ENCODE data around the gene GIPR.
"Not testable (repeated sequence)": the region's sequence is repeated elsewhere in the genome, so short reads cannot be mapped to it uniquely, and the experiment has no call there.

Gene GIPR, protein sequence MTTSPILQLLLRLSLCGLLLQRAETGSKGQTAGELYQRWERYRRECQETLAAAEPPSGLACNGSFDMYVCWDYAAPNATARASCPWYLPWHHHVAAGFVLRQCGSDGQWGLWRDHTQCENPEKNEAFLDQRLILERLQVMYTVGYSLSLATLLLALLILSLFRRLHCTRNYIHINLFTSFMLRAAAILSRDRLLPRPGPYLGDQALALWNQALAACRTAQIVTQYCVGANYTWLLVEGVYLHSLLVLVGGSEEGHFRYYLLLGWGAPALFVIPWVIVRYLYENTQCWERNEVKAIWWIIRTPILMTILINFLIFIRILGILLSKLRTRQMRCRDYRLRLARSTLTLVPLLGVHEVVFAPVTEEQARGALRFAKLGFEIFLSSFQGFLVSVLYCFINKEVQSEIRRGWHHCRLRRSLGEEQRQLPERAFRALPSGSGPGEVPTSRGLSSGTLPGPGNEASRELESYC

DNA sequence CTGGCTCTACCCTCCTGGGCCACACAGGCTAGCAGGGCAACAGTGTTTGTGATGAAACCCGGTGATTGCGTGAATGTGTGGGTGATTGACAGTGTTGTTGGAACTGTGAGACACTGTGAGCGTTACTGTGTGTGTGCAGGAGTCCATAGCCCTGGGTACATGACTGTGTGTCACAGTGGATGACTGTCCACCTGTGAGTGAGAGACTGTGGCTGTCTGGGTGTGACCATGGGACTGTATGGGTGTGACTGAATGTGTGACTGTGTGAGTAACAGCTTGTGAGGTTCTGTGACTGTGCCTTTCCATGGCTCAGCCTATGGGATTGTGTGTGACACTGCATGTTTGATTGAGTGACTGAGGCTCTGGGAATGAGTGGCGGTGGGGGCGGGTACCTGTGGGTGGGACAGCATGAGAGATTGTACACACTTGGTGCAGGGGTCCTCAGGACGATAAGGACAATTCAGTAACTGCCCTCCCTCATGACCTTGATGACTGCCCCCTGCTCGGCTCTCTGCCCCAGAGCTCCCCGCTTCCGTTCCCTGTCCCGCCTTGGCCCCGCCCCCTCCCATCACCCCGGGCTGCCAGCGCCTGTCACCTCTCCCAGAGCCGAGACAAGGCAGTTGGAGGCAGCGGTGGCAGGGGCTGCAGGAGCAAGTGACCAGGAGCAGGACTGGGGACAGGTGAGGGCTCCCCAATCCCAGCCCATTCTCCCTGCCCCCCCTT is at the start of gene GIPR:
GIPR (plus strand) TSS at position 602 of the 722 bp plus-strand sequence. CDS start 1,300 bp downstream, outside the sequence.
- DNase-seq (ENCODE audit: low spot score), result peak; percentile 39

DNA sequence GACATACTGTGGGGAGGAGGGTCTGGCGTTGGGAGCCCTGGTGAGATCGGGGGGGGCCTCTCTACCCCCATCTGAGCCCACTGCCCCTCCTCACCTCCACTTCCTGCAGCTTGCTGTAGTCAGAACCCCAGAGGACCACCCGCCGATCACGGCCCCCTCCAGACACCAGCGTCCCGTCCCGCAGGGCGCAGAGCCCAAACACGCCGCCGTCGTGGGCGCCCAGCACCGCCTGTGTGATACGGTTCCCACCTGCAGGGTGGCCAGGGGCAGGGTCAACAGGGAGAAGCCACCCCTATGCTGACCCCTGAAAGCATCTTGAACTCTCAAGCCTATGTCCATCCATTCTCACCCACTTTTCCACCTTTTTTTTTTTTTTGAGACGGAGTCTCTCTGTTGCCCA is 46.6 kb upstream of the GIPR start:
- no peak for DNase-seq (ENCODE audit: low spot score)

DNA sequence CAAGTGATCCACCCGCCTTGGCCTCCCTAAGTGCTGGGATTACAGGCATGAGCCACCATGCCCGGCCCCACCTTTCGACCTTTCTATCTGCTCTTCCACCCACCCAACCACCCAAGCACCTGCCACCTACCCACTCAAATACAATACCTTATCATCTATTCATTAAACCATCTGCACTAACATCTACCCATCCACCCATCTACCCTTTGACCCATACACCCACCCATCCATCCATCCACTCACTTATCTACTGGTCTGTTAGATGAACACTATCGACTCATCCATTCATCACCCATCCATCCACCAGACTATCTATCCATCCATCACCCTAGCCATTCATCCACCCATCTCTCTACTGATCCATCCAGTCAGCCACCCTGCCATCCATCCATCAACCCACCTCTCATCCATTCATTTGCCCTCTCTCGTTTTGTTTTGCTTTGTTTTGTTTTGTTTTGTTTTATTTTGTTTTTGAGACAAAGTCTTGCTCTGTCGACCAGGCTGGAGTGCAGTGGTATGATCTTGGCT is 46.0 kb upstream of the GIPR start:
- no peak for DNase-seq (ENCODE audit: low spot score)

DNA sequence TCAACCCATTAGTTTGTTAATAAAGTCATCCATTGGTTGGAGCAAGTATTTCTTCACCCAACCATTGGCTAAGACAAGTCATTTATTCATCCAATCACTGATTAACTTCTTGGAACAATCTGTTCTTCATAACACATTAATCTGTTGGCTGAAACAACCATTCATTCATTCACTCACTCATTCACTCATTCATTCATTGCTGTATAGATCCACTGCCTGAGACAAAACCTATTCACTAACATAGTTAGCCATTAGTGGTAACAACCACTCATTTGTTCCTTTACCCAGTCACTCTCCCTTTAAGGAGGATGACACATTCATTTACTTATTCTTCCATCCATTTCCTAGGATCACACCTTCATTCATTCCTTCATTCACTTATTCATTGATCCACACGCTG is 44.0 kb upstream of the GIPR start:
- DNase-seq (ENCODE audit: low spot score), result no peak

DNA sequence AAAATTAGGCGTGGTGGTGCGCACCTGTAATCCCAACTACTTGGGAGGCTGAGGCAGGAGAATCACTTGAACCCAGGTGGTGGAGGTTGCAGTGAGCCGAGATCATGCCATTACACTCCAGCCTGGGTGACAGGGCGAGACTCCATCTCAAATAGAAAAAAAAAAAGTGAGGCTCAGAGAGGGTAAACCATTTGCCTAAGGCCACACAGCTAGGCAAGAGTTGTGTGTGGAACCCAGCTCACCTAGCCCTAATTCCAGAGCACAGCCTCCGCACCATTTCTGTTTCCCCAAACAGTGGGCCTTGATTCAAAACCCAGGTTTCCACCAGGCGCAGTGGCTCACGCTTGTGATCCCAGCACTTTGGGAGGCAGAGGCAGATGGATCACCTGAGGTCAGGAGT is 39.8 kb upstream of the GIPR start:
- DNase-seq (ENCODE audit: low spot score), result not testable (repeated sequence)

DNA sequence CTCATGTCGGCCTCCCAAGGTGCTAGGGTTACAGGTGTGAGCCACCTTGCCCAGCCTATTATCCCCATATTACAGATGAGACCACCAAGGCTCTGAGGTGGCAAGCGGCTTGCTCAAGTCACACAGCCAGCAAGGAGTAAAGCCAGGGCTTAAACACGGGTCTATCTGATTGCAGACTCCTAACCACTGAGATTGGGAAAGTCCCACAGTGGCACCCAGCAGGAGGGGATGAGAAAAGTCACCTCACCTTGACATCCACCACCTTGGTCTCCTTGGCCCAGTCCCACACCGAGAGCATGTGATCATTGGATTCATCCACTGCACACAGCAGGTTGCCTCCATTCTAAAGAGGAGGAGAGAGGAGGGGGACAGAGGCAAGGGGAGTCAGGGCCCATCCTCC is 38.3 kb upstream of the GIPR start:
- DNase-seq (ENCODE audit: low spot score), result no peak

DNA sequence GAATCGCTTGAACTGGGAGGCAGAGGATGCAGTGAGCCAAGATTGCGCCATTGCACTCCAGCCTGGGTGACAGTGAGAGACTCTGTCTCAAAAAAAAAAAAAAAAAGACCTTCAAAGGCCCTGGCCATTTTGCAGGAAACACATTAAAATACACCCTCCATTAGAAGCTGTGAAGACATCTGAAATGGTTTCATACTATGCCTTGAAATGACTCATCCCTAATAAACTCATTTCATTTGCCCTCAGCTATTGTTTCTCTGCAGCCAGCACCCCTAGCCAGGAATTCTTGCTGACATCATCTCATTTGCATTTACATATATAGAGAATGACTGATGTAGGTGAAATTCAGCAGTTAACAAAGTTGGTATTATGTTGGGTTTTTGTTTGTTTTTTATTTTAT is 37.6 kb upstream of the GIPR start:
- no peak for DNase-seq (ENCODE audit: low spot score)

DNA sequence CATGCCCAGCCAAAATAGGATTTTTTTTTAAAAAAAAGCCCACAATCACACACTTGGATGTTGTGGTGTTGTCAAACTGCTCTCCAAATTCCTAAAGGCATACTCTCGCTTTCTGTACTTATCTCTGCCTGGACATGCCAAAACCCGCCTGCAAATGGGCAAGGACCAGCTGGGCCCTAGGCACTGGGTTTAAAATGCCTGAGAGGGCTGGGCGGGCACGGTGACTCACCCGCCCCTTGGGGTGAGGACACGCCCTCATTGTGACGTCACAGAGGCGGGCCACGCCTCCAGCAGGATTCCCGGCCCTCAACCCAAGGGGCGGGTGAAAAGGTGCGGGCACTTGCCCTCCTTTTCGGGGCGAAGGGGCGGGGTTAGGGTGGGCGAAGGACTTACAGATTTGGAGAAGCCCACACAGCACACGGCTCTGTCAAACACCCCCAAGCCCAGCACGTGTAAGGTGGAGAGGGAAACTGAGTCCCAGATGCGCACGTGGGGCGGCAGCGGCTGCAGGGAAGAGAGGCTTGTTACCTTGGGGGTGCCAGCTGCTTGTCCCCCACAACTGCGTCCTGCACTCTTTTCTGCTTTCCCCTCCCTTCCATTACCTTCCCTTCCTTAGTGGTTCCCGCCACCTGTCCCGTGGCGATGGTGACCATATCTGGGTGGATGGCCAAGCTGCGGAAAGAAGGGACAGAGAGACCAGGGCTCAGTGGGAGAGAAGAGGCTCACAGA is 35.4 kb upstream of the GIPR start:
- DNase-seq (ENCODE audit: low spot score), result peak; percentile 25

DNA sequence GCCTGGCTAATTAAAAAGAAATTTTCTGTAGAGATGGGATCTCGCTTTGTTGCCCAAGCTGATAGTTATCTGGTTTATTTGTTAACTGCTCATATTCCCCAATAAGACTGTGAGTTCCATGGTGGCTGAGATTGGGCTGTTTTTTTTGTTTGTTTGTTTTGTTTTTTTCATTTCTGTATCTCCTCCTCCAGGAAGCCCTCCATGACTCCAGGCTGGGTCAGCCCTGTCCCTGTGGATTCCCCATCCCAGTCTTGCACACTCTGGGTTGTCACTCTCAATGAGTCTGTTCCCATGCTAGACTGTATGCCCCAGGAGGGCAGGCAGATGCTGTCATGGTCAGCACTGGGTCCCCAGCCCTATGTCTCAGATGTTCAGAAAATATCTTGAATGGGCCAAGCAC is 31.7 kb upstream of the GIPR start:
- DNase-seq (ENCODE audit: low spot score), result no peak

DNA sequence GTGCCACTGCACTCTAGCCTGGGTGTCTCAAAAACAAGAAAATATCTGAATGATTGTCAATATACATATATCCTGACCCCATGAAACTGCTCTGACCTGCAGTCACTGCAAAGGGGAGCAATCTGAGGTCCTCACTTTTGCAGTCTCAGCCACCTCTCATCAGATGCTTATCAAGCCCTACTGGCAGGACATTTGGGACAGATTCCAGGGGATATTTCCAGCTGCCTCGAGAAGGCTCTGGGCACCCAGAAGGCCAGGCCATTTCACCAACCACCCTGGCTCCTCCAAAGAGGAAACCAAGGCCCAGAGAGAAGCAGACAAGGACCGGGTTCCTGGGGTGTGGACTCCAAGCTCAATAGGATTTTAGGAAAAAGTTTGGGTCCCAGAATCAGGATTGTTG is 31.1 kb upstream of the GIPR start:
- DNase-seq (ENCODE audit: low spot score), result no peak

DNA sequence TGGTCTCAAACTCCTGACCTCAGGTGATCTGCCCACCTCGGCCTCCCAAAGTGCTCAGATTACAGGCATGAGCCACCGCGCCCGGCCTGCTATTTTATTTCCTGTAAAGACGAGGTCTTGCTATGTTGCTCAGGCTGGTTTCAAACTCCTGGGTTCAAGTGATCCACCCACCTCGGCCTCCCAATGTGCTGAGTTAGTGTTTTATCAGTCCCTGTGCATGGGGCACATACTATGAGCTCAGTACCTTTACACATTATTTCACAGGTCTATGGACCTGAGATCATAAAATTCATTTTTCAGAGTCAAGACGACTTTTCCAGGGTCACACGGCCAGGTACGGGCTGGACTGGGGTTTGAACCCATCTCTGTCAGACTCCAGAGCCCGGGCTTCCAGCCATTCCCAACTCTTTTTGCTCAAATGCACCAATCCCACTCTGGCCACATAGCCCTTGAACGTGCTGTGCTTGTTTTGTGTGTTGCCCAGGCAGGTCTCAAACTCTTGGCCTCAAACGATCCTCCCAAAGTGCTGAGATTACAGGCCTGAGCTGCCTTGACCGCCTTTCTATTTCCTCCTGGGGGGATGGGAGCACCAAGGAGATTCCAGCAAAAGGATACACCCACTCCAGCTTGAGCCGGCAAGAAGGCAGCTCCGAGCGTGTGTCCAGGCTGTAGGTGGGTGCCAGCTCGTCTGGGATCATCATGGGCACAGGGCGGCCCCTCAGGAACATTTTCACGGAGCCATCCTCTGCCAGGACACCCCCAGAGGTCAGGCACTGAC is 29.9 kb upstream of the GIPR start:
- peak; percentile 27 for DNase-seq (ENCODE audit: low spot score)

DNA sequence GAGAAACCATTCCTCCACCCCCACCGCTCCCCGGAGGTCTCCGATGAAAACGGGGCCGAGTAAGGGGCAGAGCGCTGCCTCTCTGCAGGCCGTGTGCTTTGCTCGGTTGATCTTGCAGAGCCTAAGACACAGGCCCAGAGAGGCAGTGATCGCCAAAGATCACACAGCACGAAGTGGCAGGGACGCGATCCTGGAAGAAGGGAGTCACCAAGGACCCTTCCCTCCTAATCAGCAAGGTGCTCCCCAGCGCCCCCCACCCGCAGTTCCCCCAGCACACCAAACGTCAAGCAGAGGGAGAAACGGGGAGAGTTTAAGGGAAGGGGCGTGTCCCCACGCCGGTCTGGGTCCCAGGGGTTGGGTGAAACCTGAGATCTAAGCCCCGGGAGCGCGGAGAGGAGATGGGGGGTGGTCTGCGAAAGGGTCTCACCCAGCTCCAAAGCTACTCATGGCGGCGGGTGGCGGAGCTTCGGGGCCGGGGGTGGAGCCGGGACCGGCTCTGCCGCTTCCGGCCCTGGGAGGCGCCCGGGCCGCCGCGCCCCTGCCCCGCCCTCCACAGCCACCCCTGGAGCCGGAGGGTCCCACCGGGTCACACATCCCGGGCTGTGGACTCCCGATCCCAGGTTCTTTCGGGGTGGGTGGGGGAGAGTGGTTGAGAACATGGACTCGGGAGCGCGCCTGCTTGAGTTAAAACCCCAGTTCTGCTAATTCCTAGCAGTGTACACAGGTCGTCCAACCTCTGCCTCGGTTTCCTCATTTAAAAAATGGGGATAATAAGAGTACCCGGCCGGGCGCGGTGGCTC is 28.9 kb upstream of the GIPR start, which contains the start of gene EML2:
EML2 (minus strand) TSS at position 468 of the 800 bp plus-strand sequence; CDS start at position 447, 21 bp downstream.
- DNase-seq (ENCODE audit: low spot score), result peak; percentile 29

DNA sequence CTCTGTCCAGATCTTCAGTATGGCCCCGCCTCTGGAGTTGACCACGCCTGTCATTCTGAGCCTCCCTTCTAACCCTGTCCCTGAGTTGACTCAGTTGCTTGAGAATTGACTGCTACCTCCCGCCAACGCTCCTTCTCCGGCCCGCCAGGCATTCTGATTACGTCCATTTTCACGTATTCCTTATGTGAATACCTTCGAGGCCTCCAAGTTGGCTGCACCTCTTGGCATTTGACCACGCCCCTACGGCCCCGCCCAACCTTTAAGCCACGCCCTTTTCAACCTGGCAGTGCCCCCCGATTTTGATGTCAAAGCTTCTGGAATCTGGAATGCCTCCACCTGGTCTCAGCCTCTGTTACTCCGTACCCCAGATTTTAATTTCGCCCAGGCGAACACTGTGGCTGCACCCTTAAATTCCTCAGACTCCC is 27.2 kb upstream of the GIPR start:
- peak; percentile 60 for DNase-seq (ENCODE audit: low spot score)

DNA sequence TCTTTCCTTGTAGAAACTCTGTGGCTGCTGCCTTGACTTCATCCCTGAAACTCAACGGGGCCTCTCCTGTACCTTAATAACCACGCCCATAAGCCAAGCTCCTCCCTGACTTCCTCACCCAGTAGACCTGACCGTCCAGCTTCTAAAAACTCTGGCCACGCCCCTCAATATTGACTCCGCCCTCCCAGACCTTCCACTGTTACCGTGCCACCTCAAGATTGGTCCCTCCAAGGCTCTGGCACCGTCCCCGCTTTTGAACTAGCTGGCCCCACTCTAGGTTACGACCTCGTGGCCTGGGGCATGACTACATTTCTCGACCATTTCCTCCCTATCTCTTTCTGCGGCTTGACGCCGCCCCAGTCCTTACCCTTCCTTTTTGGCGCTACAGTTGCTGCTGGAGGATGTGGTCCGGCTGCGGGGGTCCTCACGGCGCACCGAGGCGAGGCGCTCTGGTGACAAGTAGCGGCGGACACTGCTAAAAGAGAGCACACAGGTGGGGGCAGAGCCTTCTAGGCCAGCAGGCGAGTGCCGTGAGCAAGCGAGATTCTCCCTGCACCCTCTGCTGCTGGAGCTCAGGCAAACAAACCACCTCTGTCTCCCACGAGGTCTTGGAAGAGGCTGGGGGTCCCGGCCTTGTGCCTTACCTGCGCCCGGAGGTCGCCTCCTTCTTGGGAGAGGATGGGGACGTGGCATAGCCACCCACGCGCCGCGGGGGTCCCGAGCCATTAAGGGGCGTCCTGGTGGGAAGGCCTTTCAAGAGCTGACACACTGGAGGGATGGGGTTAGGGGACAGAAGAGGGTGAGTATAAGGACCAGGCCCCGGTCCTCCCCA is 26.5 kb upstream of the GIPR start:
- peak; percentile 93 for DNase-seq (ENCODE audit: low spot score)

DNA sequence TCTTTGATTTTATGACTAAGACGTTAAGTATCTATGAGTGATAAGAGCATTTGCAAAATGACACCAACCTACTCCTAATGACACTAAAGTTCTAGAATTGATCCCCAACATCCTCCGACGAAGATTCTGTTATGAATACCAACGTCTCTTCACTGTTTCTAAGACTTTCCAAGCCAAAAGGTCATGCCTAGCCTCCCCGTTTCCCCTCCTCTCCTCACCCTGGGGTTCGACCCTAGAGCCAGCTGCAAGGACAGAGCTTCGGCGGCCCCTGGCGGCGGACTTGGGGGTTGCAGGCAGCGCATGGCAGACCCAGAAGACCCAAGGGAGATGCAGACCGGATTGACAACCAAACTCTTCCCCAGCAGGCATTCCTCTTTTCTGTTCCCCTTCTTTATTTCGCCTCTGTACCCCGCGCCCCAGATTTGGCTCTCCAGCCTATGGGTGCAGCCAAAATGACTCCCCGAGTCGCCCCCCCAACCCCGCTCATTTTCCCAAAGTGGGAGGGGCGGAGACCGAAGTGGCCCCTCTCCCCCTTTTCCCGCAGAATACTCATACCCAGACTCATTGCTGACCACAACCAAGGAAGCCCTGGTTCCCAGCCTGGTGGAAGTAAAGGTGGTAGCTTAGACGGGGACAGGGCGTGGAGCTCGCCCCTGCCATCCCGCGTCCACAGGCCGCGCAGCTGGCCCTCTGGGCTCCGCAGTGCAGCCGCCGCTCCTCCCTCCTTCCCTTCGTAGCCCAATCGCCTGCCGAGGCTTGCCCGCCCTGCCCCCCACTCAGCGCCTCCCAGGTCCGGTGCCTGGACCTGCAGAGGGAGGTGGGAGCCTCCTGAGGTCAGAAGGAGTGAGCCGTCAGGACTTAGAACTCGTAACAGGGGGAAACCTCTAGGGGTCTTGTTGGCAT is 24.7 kb upstream of the GIPR start:
- DNase-seq (ENCODE audit: low spot score), result peak; percentile 90

DNA sequence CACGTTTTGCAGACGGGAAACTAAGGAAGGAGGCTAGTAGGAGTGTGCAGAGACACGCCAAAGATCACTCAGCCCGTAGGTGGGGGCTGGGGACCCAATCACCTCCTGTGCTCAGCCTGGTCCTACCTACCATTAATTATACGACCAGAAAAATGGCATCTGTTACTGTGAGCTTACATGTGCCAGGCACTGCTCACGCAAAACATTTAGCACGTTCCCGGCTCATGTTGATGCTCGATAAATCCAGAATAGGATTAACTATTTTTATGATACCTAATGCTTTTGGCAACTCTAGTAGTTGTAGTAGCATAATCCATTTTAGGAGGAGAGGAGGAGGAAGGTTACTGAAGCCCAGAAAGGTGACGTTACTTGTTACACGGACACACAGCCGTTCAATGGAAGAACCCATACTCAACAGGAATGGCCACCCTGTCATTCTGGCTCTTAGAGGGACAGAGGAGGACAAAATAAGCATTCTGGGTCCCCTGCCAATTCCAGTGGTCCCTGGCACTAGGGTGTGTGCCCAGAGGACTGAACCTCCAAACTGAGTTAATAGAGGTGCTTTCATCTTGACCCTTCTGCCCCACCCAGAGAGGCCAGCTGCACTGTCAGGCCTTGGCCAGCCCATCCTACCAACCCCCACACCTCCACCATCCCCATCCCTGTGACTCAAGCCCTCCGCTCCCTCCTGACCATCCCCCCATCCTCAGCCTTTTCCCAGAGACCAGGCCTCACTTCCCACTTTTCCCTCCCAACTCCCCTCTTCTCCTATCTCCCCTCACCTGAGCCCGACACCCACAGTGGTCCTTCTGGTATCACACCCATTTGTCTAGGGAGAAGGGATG is 23.9 kb upstream of the GIPR start:
- DNase-seq (ENCODE audit: low spot score), result peak; percentile 48

DNA sequence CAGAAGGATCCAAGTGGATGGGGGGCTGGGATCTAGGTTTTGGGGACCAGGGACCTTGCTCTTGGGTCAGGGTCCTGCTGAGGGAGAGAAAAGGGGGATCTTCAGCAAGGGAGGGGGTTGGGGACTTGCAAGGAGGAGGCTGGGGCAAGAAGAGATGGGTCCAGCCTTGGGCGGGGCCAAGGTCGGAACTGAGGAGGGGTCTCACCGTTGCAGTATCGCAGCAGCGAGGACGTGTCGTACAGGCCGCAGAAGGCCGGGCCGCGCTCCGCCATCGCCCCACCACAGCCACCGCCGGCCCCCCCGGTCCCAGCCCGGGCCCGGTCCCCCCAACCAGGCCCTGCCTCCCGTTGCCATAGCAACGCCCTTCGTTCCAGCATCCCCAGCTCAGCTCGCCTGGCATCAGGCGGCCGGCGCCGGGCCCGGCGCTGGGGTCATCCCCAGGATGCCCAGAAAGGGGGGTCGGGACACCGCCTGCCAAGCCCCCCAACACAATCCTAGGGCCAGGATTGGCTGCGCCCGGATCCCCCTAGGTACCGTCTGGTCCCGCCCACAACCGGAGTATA is 22.9 kb upstream of the GIPR start:
- DNase-seq (ENCODE audit: low spot score), result no peak
